ENCODE measurements around the gene TMED8.

TMED8 gene

GRCh38 chr14:77316872-77317301, 60.0 kb downstream of the TMED8 start:
- intact Hi-C loops (cut with DNase I; ENCODE audit: low total_unique reads), result loop anchor here (5.0 to 10.0 kb wide), 2 partner anchors 162 to 445 kb away; no protein-coding TSS in a partner anchor
- H3K4me3 ChIP-seq, result no peak overlapping the region
- H3K27me3 ChIP-seq, result no peaks in the 10 kb centered on the region
- TF ChIP-seq CTCF (IDR thresholded peaks at IDR 0.05), result no peak
- H3K9me3 ChIP-seq, result no peaks in the 10 kb centered on the region
- H3K27ac ChIP-seq, result no peak overlapping the region
- H3K36me3 ChIP-seq, result no peaks in the 10 kb centered on the region
- no peak for DNase-seq
- peaks cover 0 to 45% (median 10%) of the 10 kb centered on the region in 4 donors for H3K4me1 ChIP-seq

- Histone ChIP-seq H3K27me3 (no peaks in the 10 kb centered on the region), H3K36me3 (no peaks in the 10 kb centered on the region), H3K4me3 (no peak overlapping the region), H3K9me3 (no peaks in the 10 kb centered on the region), H3K4me1 (peaks cover 0 to 45% (median 10%) of the 10 kb centered on the region in 4 donors), H3K27ac (no peak overlapping the region)
- intact Hi-C loops (cut with DNase I; ENCODE audit: low total_unique reads), result loop anchor here (5.0 to 10.0 kb wide), 2 partner anchors 161 to 444 kb away; no protein-coding TSS in a partner anchor
- TF ChIP-seq CTCF (IDR thresholded peaks at IDR 0.05), result no peak
- DNase-seq, result no peak
Measured at GRCh38 chr14:77316195-77316505, 60.7 kb downstream of the TMED8 start.

- no peak overlapping the region for H3K27ac ChIP-seq
- H3K9me3 ChIP-seq, result no peaks in the 10 kb centered on the region
- H3K36me3 ChIP-seq, result no peaks in the 10 kb centered on the region
- TF ChIP-seq CTCF (IDR thresholded peaks at IDR 0.05), result no peak
- peaks cover 0 to 43% (median 7%) of the 10 kb centered on the region in 4 donors for H3K4me1 ChIP-seq
- no peaks in the 10 kb centered on the region for H3K27me3 ChIP-seq
- no peak for DNase-seq
- intact Hi-C loops (cut with DNase I; ENCODE audit: low total_unique reads), result loop anchor here (5.0 to 10.0 kb wide), 2 partner anchors 160 to 442 kb away; no protein-coding TSS in a partner anchor
- no peak overlapping the region for H3K4me3 ChIP-seq
Measured at GRCh38 chr14:77314539-77315457, 62.1 kb downstream of the TMED8 start.

GRCh38 chr14:77314043-77314442, 62.9 kb downstream of the TMED8 start:
- TF ChIP-seq CTCF (IDR thresholded peaks at IDR 0.05), result no peak
- Histone ChIP-seq H3K9me3 (no peaks in the 10 kb centered on the region), H3K4me1 (peaks cover 0 to 35% (median 2%) of the 10 kb centered on the region in 4 donors), H3K36me3 (no peaks in the 10 kb centered on the region), H3K4me3 (no peak overlapping the region), H3K27ac (no peak overlapping the region), H3K27me3 (no peaks in the 10 kb centered on the region)
- intact Hi-C loops (cut with DNase I; ENCODE audit: low total_unique reads), result loop anchor here (10.0 kb wide), 1 partner anchor 159 kb away; no protein-coding TSS in a partner anchor
- DNase-seq, result no peak

GRCh38 chr14:77313371-77313770, 63.5 kb downstream of the TMED8 start:
- Histone ChIP-seq H3K27me3 (no peaks in the 10 kb centered on the region), H3K9me3 (no peaks in the 10 kb centered on the region), H3K4me3 (no peak overlapping the region), H3K4me1 (peaks cover 0 to 34% (median 2%) of the 10 kb centered on the region in 4 donors), H3K36me3 (no peaks in the 10 kb centered on the region), H3K27ac (no peak overlapping the region)
- TF ChIP-seq CTCF (IDR thresholded peaks at IDR 0.05), result no peak
- intact Hi-C loops (cut with DNase I; ENCODE audit: low total_unique reads), result loop anchor here (10.0 kb wide), 1 partner anchor 159 kb away; no protein-coding TSS in a partner anchor
- no peak for DNase-seq
